DOHH2 (cell line): ENCODE measurements around the gene HSF5.

Source experiments
- H3F3A ChIP-seq: fragments of 200-600 bp; sonication (generic), shearing (Covaris generic); 2 replicates; pipeline ENCODE4 v1.6.0; 2016; ENCODE audit warnings: antibody characterized with exemption, mild to moderate bottlenecking; ENCODE audit not compliant: control insufficient read depth, insufficient read depth
- H3K27ac ChIP-seq: fragments of 200-600 bp; sonication (generic); 2 replicates; pipeline ENCODE4 v1.5.1; 2014; ENCODE audit warnings: low read depth, mild to moderate bottlenecking, low read length, moderate library complexity
- H3K27me3 ChIP-seq: fragments of 200-600 bp; sonication (generic); 2 replicates; pipeline ENCODE4 v1.6.1; 2014; ENCODE audit warnings: mild to moderate bottlenecking, low read length, mixed read lengths; ENCODE audit not compliant: control insufficient read depth
- H3K36me3 ChIP-seq: fragments of 200-600 bp; sonication (generic); 2 replicates; pipeline ENCODE4 v1.6.1; 2014; ENCODE audit warnings: mild to moderate bottlenecking, low read length, moderate library complexity, mixed read lengths; ENCODE audit not compliant: control insufficient read depth
- H3K4me1 ChIP-seq: fragments of 200-600 bp; sonication (generic); 2 replicates; pipeline ENCODE4 v1.6.1; 2014; ENCODE audit warnings: mild to moderate bottlenecking, low read length, mixed read lengths; ENCODE audit not compliant: control insufficient read depth
- H3K4me2 ChIP-seq: fragments of 200-600 bp; sonication (generic); 2 replicates; pipeline ENCODE4 v1.6.0; 2014; ENCODE audit warnings: mild to moderate bottlenecking, low read length, moderate library complexity
- H3K4me3 ChIP-seq: fragments of 200-600 bp; sonication (generic); 2 replicates; pipeline ENCODE4 v1.5.1; 2014; ENCODE audit warnings: mild to moderate bottlenecking, low read length, mixed read lengths
- H3K79me2 ChIP-seq: fragments of 200-600 bp; sonication (generic); 2 replicates; pipeline ENCODE4 v1.6.1; 2014; ENCODE audit warnings: mild to moderate bottlenecking, low read length, mixed read lengths; ENCODE audit not compliant: control insufficient read depth
- H3K9me2 ChIP-seq: fragments of 200-600 bp; sonication (generic); replicated peaks from 2 replicates; pipeline ENCODE4 v1.6.1; 2014; ENCODE audit warnings: mild to moderate bottlenecking, low read length, mixed read lengths; ENCODE audit not compliant: control insufficient read depth
- H3K9me3 ChIP-seq: fragments of 200-600 bp; sonication (generic); 2 replicates; pipeline ENCODE4 v1.6.1; 2014; ENCODE audit warnings: antibody characterized with exemption, low read length, mixed read lengths; ENCODE audit not compliant: control insufficient read depth, insufficient read depth
- H4K20me1 ChIP-seq: fragments of 200-600 bp; sonication (generic); 2 replicates; pipeline ENCODE4 v1.6.0; 2014; ENCODE audit warnings: low read depth, mild to moderate bottlenecking, antibody characterized with exemption, low read length, moderate library complexity; ENCODE audit not compliant: control insufficient read depth, insufficient read depth
- CTCF ChIP-seq: fragments of 200-600 bp; sonication (generic); IDR thresholded peaks from one replicate; pipeline ENCODE4 v1.5.1; 2014; ENCODE audit warnings: antibody characterized with exemption, mild to moderate bottlenecking, low read depth, low read length; ENCODE audit not compliant: poor library complexity, severe bottlenecking
- EZH2phosphoT487 ChIP-seq: fragments of 200-600 bp; sonication (generic); IDR thresholded peaks from 2 replicates; pipeline ENCODE4 v1.6.1; 2017; ENCODE audit warnings: borderline replicate concordance, mild to moderate bottlenecking, antibody characterized with exemption, low read length, moderate library complexity, mixed read lengths

The HSF5 gene

DNA sequence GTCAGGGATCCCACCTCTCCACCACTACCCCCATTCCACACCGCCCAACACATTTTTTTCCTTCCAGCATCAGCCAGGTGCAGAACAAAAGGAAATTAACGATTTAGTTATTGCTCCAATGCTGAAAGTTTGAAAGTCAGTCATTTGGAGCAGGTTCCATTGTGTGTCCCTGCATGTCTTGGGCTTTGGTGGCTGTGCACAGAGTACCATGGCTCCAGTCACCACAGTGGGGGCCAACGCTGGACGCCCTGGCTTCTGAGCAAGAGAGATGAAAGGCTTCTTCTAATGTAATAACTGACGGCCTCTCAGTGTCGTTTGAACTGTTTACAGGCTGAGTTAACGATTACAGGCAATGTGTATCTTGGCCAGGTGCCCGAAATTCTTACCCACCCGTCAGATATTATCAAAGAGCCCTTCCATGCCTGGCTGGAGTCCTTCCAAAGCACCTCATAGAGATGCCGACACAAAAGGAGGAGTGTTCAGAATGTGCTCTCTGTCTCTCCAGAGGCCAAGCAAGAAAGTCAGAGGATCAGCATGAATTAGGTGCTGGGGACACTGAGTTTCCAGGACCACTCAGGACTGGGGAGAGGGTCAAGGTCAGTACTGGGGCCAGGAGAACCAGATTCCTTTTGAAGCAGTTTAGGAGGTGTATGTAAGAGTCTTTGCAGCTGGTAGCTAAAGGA lies 96.8 kb downstream of the HSF5 start:
- Histone ChIP-seq H3K36me3 (no peaks in the 10 kb centered on the region), H3K27me3 (peaks cover 30% of the 10 kb centered on the region), H3K9me2 (no peaks in the 10 kb centered on the region), H3K4me3 (no peak overlapping the region), H3K9me3 (no peaks in the 10 kb centered on the region), H4K20me1 (no peaks in the 10 kb centered on the region), H3K79me2 (no peaks in the 10 kb centered on the region), H3K27ac (no peak overlapping the region), H3F3A (no peaks in the 10 kb centered on the region), H3K4me2 (no peak overlapping the region), H3K4me1 (no peaks in the 10 kb centered on the region)
- TF ChIP-seq EZH2phosphoT487 (no peak), CTCF (no peak)

GRCh38 chr17:58390884-58391283 lies 97.3 kb downstream of the HSF5 start:
- Histone ChIP-seq H3K36me3 (no peaks in the 10 kb centered on the region), H3K4me3 (no peak overlapping the region), H3K27me3 (peaks cover 26% of the 10 kb centered on the region), H3F3A (no peaks in the 10 kb centered on the region), H3K27ac (no peak overlapping the region), H3K4me2 (no peak overlapping the region), H3K4me1 (no peaks in the 10 kb centered on the region), H3K9me3 (no peaks in the 10 kb centered on the region), H3K79me2 (no peaks in the 10 kb centered on the region), H4K20me1 (no peaks in the 10 kb centered on the region), H3K9me2 (no peaks in the 10 kb centered on the region)
- TF ChIP-seq CTCF (no peak), EZH2phosphoT487 (no peak)

DNA sequence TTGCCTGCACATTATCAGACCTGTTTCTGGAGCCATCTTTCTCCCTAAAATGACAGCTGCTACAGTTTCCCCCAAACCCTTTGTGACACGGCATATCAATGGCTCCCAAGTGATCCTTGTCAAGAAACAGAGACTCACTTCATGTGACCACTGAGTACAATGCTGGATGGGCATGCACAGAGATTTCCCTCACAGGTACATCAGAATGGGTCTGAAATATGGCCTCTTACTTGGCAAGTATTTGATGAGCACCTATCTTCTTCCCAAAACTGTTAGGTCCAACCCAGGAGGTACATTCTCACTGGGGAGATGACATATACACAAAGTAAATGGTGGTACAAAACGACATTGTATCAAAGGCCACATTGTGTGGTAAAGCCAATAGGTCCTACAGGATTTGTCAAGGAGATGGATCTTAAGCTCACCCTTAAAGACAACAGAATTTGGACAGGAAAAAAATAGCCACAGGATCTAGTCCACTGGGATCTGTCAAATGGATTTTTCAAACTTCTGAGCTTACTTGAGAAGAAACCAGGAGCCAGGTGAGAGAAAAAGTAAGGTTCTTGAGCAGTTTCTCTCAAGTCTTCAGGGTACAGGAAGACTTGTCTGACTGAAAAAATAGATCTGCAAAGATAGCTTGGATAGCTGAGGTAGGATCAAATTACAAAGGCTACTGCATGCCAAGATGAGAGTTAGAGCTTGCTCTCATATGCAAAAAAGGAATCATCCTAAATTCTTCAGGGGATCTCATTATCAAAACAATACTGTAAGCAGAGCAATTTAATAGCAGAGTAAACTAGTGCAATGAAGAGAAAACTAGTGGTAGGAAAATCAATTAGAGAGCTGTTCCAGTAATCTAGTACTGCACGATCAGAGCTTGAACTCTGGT lies 99.7 kb downstream of the HSF5 start:
- no peak overlapping the region for H3K27ac ChIP-seq

More for the DNA sequence above, 99.7 kb downstream of the HSF5 start:
- Histone ChIP-seq H3F3A (no peaks in the 10 kb centered on the region), H3K4me3 (no peak overlapping the region), H3K9me2 (no peaks in the 10 kb centered on the region), H3K4me2 (no peak overlapping the region), H4K20me1 (no peaks in the 10 kb centered on the region), H3K27me3 (peaks cover 20% of the 10 kb centered on the region), H3K36me3 (no peaks in the 10 kb centered on the region), H3K4me1 (peaks cover 3% of the 10 kb centered on the region; the same call in 1 of the 2 replicates), H3K79me2 (no peaks in the 10 kb centered on the region), H3K9me3 (no peaks in the 10 kb centered on the region)
- no peak for TF ChIP-seq EZH2phosphoT487
- no peak for TF ChIP-seq CTCF
